ENCODE results near the gene GJA3.
A peak's percentile ranks its signal among the peaks of the same experiment; 100 is the strongest.

GJA3 gene

GRCh38 chr13:20127562-20128458, 33.0 kb downstream of the GJA3 start:
- DNase-seq (ENCODE audit: low spot score): peak; percentile 86

DNA sequence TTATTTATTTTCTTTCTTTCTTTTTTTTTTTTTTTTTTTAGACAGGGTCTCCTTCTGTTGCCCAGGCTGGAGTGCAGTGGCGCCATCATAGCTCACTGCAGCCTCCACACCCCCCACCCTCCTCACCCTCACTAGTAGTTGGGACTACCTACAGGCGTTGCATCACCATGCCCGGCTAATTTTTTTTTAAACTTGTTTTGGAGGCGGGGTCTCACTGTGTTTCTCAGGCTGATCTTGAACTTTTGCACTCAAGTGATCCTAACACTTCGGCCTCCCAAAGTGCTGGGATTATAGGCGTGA, 33.6 kb downstream of the GJA3 start:
- DNase-seq (ENCODE audit: low spot score): no peak

DNA sequence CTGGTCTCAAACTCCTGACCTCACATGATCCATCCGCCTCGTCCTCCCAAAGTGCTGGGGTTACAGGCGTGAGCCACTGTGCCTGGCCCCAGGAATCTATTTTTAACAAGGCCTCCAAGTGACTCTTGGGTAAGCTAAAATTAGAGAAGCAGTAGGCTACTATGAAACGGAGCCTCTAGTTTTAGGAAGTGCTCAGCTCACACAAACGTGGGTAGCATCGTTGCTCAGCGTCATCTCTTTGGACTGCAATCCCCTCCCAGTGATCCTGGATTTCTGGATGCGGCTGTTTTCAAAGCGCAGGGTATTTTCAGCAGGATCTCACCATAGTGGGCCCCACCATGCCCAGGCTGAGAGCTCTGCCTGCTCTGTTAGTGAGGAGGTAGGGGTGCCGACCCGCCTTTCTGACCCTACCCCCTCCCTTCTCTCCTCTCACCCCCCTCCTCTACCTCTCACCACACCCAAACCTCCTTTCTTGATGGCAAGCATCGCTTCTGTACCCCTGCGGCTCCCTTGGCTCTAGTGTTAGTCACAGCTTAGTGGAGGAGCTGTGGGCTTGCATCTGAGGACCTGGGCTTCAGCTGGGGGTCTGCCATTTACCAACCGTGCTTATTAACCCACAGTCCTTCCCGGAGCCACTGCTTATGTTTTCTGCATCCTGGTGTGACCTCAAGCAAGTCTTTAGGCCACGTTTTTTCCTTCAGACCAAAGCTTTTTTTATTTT, 34.2 kb downstream of the GJA3 start:
- no peak for DNase-seq (ENCODE audit: low spot score)

GRCh38 chr13:20125783-20126165, 35.1 kb downstream of the GJA3 start:
- DNase-seq (ENCODE audit: low spot score): no peak

GRCh38 chr13:20125129-20125782, 35.6 kb downstream of the GJA3 start:
- DNase-seq (ENCODE audit: low spot score): no peak

GRCh38 chr13:20124303-20124702, 36.5 kb downstream of the GJA3 start:
- no peak for DNase-seq (ENCODE audit: low spot score)

DNA sequence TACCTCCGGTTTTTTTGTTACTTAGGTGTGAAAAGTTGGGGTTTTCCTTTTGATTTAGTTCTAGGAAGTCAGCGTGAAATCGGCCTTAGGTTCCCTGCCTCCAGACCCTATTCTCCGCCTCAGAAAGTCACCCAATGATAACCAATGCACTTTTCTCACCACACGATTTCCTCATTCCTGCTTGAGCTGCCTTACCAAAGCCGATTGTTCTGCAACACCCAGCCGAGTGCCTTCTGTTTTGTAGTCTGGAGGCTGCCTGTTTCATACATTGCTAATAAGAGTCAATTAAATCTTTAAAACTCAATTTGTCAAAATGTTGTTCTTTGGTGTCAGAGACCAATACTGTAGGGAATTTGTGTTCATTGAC, 39.7 kb downstream of the GJA3 start:
- no peak for DNase-seq (ENCODE audit: low spot score)

- DNase-seq (ENCODE audit: low spot score): no peak
These were observed 40.9 kb downstream of the GJA3 start for GRCh38 chr13:20119960-20120359.

- peak; percentile 88 for DNase-seq (ENCODE audit: low spot score)
These were observed 42.3 kb downstream of the GJA3 start for GRCh38 chr13:20118268-20119140.

GRCh38 chr13:20116213-20116612, 44.6 kb downstream of the GJA3 start:
- DNase-seq (ENCODE audit: low spot score): no peak

GRCh38 chr13:20114066-20114610, 46.7 kb downstream of the GJA3 start:
- DNase-seq (ENCODE audit: low spot score): no peak

- no peak for DNase-seq (ENCODE audit: low spot score)
These were observed 51.8 kb downstream of the GJA3 start for GRCh38 chr13:20109037-20109436.

DNA sequence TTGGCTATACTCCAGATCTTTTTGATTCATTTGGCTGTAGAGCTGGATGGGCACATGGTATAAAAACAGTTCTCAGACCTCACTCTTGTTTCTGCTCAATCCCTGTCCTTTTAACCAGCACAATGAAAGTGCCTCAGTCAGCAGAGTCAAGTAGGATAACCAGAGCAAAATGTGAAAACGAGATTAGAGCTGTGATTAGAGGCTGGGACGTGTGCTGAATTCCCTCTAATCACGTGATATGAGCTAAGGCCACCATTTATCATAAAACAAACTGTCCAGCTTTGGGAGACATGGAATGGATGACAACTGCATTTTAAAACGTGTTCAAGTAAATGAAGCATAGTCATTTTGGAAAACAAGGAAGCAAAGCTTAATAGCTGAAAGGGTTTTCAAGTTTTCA, 54.1 kb downstream of the GJA3 start:
- no peak for DNase-seq (ENCODE audit: low spot score)

GRCh38 chr13:20105161-20105689, 55.6 kb downstream of the GJA3 start:
- DNase-seq (ENCODE audit: low spot score): no peak

- DNase-seq (ENCODE audit: low spot score): no peak
These were observed 58.2 kb downstream of the GJA3 start for GRCh38 chr13:20102525-20103180.

DNA sequence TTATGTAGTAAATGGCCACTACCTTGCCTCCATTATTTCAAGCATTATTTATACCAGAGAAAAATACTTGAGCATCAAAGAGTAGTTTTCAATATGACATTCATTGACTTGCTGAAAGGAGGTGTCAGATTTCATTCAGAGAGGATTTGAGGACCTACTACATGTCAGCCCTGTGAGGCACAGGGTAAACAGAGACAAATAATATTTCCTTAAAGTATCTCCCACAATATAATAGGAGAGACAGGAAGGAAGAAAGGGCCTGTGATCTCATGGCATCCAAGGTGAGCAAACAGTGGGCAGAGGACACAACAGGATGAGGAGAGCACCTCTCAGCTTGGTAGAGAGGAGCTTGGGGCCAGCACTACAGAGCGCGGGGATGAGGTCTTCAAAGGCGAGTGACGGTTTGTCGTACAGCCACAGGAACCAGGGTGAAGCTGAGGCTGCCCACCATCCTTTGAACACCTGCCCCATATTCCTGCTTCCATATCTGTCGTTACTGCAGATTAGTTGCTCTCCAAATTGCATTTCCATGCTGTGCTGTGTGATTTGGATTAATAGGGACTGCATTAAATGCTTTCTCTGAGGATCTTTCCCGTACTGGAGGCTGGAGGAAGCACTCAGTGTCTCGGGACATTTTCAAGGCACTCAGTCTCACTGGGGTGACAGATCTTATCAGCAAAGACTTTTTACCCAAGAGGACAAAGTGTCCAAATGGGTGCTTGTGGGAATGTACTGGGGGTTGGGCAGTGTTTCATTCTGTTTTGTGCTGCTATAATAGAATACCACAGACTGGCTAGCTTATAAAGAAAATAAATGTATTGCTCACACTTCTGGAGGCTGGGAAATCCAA, 59.2 kb downstream of the GJA3 start:
- no peak for DNase-seq (ENCODE audit: low spot score)

GRCh38 chr13:20099319-20099718, 61.5 kb downstream of the GJA3 start:
- no peak for DNase-seq (ENCODE audit: low spot score)

DNA sequence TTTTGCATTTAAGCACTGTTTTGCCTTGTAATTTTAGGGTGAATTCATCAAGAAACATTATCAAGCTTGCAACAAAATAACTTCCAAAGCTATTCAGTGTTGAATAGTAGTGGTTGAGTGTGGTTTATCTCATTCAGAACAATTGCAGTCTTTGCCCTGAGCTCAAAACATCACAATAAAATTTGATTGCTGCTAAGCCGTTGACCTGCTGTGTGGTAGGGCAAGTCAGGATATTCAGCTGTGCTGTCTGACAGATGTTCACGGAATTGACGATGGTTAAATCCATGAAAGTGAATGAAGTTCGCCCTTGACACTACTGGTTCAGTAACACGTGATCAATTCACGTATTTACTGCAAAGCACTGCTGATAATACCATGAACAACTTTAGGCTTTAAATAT, 66.9 kb downstream of the GJA3 start:
- no peak for DNase-seq (ENCODE audit: low spot score)

- no peak for DNase-seq (ENCODE audit: low spot score)
These were observed 70.5 kb downstream of the GJA3 start for GRCh38 chr13:20090349-20090748.

All from left forelimb (tissue), 1 donor.